ENCODE results near the gene HMCN2.

Gene HMCN2

DNA sequence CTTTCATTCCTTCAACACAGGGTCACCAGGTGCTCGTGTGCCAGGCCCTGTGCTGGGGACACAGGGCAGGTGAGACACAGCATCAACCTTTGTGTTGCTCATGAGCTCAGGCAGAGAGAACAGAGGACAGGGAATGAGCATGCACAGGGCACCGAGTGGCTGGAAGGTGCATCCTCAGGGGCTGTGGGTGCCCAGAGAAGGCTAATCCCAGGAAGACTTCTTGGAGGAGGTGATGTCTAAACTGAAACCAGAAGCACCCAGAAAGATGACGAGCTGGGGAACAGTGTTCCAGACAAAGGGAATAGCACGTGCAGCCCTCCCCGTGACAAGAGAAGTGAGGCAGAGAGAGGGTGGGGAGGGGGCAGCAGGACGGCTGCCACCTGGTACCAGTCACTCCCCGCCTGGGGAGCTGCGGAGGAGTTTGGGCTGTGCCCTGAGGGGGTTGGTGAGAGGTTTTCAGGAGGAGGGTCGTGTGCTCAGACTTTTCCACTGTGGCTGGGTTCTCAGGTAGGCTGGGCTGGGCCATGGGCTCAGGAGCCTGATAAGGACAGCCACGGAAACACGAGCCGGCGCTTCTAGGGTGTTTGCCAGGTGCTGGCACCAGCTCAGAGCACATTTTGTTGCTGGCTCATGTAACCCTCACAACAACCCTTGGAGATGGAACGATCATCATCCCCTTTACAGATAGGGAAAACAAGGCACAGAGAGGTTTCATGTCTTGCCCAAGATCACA is 46.0 kb downstream of the HMCN2 start:
- no peak for DNase-seq

GRCh38 chr9:130313103-130313858 is 47.7 kb downstream of the HMCN2 start:
- no peak for DNase-seq

- DNase-seq: no peak
Observed at GRCh38 chr9:130315446-130316226, 50.1 kb downstream of the HMCN2 start.

- no peak for DNase-seq
Observed at GRCh38 chr9:130316430-130316829, 50.9 kb downstream of the HMCN2 start.

- DNase-seq: no peak
Observed at GRCh38 chr9:130319300-130319699, 53.7 kb downstream of the HMCN2 start.

DNA sequence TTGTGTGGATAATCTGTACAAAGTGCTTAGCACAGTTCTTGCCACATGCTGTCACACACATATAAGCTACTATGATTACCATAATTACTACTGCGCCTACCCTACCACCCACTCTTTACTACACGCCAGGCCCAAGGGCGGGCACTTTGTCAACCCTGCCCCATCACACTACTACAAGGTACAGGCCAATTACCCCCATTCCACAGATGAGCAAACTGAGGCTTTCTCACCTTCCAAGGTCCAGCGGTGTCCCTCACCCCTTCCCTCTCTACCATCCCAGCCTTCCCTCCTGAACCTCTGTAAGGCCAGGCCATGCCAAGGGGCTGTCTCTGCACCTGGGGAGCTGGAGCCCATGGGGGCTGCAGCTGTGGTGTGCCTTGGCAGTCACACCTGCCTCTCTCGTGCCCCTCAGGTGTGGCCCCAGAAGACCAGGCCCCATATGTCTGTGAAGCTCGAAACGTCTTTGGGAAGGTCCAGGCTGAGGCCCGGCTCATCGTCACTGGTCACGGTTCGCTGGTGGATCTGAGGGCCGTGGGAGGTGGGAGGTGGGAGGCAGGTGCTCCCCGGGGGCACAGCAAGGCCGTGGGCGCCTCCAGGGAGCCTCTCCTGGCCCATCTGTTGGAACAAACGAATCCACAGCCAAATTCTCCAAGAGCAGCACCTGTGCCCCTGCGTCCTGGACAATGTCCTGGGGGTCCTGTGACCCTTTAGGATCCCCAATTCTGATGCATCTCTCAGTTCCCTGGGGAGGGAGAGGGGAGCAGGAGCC is 54.6 kb downstream of the HMCN2 start:
- no peak for DNase-seq

- no peak for DNase-seq
Observed at GRCh38 chr9:130320723-130321481, 55.3 kb downstream of the HMCN2 start.

DNA sequence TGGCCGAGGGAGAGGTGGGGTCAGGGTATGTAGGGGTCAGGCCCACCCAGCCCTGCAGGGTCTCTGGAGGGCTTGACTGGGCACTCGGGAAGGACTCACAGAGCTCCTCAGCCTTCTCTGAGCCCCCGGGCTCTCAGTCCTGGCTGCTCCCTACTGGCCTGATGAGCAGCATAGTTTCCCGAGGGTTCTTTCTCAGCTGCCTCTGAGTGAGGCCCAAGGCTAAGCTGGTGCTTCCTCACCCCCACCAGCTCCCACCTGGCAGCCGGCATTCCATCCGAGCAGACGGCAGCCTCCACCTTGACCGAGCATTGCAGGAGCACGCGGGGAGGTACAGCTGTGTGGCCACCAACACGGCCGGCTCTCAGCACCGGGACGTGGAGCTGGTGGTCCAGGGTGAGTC is 56.0 kb downstream of the HMCN2 start:
- DNase-seq: no peak

DNA sequence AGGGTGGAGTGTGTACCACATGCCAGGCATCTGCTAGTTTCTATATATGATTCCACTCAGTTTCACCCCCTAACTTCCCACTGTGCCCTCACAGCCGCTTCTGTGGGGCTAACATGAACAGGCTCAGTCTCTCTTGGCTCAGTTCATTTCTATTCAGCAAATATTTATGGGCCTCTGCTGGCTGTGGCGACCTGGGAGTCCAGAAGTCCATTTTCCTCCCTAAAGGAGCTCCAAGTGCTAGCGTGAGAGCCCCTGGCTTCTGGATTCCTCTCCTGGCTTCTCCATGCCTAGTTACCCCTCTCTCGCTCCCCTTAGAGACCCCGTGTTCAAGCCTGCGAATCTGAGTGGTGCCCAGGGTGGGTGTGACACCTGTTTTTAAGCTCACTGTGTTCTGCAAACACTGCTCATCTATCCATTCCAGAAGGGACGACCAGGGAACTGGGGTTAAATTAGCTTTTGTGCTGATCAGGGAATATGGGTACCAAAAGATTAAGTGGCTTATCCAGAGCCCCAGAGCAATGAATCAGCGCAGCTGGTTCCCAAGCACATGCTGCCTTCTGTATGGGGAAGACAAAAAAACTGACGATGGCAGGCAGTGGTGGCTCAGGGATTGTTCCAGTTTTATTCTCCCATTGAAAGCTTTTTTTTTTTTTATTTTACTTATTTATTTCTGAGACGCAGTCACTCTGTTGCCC is 57.6 kb downstream of the HMCN2 start:
- DNase-seq: no peak

GRCh38 chr9:130325921-130326320 is 60.4 kb downstream of the HMCN2 start:
- no peak for DNase-seq

DNA sequence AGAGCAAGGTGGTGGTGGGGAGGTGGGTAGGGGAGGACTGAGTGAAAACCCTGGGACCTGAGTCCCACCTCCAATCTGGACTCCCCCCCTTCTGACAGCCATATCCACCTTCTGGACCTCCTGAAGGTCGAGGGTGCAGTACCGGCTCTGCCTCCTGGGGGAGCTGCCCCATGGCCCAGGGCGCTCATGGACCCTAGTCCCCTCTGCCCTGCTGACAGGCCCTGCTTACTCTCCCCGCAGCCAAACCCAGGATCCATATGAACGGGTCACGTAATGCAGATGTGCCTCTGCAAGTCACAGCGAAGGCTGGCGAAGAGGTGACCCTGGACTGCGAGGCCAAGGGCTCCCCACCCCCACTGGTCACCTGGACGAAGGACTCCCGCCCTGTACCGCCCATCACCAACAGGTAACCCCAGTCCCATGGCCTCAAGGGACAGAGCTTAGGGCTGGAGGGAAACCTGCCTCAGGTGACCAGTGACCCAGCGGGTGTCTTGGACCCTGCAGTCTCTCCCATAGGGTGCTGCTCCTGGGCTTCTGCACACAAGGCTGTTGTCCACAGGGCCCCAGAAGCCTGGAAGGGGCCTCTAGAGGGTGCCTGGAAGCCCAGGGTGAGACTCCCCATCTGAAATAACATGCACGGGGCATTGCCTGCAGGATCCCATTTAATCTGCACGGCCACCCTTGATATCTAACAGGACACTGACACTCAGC is 61.7 kb downstream of the HMCN2 start:
- DNase-seq: no peak

- DNase-seq: no peak
Observed at GRCh38 chr9:130327781-130328348, 62.3 kb downstream of the HMCN2 start.

DNA sequence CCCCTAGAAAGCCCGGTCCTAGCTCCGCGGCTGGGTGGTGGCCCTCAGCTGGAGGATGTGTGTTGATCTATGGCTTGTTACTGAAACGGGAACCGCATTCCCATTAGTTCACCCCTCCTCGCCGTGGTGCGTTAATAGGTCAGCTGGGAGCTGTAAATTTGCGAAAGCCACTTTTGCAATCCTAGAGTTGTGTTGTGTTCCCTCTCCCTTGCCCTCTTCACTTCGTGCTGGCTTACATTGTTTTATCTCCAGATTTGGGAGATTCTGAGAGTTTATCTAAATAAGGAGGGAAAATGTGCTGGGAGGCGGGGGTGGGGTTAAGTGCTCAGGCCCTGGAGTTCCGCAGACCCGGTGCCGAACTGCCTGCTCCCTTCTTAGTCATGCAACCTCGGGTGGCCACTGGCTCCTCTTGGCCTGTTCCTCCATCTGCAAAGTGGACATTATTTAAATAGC is 62.8 kb downstream of the HMCN2 start:
- no peak for DNase-seq

DNA sequence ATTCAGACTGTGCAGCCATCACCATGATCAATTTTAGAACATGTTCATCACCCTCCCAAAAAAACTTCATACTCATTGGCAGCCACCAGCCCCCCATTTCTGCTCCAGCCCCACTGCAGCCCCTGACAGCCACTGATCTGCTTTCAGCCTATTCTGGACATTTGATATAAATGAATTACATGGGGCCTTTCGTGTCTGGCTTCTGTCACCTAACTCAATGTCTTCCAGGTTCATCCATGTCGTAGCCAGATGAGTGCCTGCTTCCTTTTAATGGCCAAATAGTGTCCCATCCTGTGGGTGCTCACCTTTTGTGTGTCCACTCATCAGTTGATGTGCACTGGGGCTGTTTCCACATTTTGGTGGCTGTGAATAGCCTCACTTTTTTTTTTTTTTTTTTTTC is 63.5 kb downstream of the HMCN2 start:
- no peak for DNase-seq

GRCh38 chr9:130330202-130330862 is 64.8 kb downstream of the HMCN2 start:
- no peak for DNase-seq

- DNase-seq: no peak
Observed at GRCh38 chr9:130331061-130331460, 65.5 kb downstream of the HMCN2 start.

DNA sequence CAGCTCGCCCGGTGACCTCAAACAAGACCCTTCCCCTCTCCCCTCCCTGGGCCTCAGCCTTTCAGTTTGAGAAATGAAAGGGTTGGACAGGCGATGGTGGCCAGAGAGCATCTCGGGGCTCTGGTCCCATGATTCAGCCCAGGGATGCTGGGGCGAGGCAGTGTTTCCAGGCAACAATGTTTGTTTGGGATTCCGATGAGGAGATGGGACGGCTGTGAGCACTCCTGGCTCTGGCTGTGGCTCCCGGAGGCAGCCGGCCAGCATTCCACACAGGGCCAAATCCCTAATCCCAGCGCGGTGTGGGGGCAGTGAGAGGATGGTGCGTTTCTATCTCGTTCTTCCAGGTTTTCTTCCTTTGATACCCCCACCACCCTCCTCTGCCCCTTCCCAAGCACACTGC is 66.0 kb downstream of the HMCN2 start:
- DNase-seq: no peak

DNA sequence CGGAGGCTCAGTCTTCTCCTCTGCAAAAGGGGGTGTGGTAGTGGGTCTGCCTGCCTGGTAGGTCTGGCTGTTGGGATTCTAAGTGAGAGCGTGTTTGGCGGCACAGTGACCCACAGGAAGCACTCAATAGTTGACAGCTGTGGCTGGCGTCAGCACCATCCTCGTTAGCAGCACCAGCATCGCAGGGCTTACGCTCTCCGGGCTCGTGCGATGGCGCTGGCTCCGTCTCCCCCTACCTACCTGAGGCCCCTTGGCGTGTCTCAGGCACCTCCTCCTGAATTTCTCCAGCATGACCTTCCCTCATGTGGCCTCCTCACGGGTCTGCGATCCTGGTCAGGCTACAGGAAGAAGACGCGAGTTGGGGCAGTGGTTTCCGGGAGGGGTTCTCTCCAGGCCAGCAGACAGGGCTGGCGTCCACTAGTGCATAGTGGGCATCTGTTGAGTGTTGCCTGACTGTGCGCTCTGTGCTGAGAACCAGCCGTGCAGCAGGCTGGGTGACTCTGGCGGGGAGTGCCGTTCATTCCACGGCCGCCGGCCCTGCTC is 66.9 kb downstream of the HMCN2 start:
- no peak for DNase-seq

DNA sequence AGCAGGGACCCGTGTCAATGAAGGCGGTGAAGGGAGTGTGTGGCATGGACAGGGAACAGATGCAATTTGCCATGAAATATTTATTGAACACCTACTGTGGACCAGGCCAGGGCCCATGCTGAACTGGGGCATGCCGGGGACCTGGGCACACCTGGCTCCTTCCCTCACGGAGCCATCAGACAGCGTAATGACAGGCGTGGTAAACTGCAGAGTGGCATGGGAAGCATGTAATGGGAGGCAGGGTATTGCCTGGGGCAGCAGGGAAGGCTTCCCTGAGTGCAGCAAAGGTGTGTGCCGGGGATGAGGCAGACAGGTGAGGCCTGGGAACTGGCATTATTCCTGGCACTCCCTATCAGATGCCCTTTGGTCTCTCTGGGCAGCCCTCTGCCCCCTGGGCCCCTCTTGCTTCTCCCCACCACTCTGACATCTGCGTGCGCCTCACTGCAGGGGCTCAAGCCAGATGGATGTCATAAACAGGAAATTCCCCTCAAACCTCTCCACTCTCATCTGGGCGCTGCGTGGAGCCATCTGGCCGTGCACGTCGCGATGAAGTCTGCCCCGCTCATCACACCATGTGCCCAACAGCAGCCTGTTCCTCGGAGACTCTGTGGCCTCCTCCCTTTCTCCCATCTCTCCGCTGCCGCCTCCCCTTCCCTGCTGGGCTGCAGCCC is 67.6 kb downstream of the HMCN2 start:
- DNase-seq: no peak
